Stimulated activated naive B cell treated with anti-CD40 and anti-IgM and Interleukin-4, amounts not matched to agents 10 μg/mL and 1 μg/mL and 100 μg/mL, for 72 hours (primary cell): Measurements from ENCODE around the gene ZNF75A.
A peak's percentile ranks its signal among the peaks of the same experiment; 100 is the strongest.

Experiments
- ATAC-seq, 2 donors: fragments of 150-1000 bp; cut with Tn5 transposase; replicated peaks; 2 replicates each; pipeline ENCODE4 v1.10.0; 2021; ENCODE audit warnings: moderate library complexity in 1 of 2
- DNase-seq: peaks from one replicate; pipeline ENCODE4 v3.0.0; 2021
- H3K27ac Mint-ChIP-seq: one replicate; pipeline ENCODE4 v1.8.0; 2022; ENCODE audit warnings: mild to moderate bottlenecking, mixed read lengths
- H3K27me3 Mint-ChIP-seq, 2 donors: one replicate each; pipeline ENCODE4 v1.8.0; 2022; ENCODE audit warnings: mixed read lengths in 2 of 2
- H3K36me3 Mint-ChIP-seq, 2 donors: one replicate each; pipeline ENCODE4 v1.8.0; 2022; ENCODE audit warnings: mixed read lengths in 2 of 2, mild to moderate bottlenecking in 1 of 2
- H3K4me1 Mint-ChIP-seq, 2 donors: one replicate each; pipeline ENCODE4 v1.8.0; 2022; ENCODE audit warnings: mixed read lengths in 2 of 2, mild to moderate bottlenecking in 1 of 2
- H3K4me3 Mint-ChIP-seq, 2 donors: one replicate each; pipeline ENCODE4 v1.8.0; 2022; ENCODE audit warnings: mild to moderate bottlenecking in 2 of 2, mixed read lengths in 2 of 2, moderate library complexity in 1 of 2
- H3K9me3 Mint-ChIP-seq, 2 donors: one replicate each; pipeline ENCODE4 v1.8.0; 2022; ENCODE audit warnings: mixed read lengths in 2 of 2, mild to moderate bottlenecking in 1 of 2

Gene ZNF75A

DNA sequence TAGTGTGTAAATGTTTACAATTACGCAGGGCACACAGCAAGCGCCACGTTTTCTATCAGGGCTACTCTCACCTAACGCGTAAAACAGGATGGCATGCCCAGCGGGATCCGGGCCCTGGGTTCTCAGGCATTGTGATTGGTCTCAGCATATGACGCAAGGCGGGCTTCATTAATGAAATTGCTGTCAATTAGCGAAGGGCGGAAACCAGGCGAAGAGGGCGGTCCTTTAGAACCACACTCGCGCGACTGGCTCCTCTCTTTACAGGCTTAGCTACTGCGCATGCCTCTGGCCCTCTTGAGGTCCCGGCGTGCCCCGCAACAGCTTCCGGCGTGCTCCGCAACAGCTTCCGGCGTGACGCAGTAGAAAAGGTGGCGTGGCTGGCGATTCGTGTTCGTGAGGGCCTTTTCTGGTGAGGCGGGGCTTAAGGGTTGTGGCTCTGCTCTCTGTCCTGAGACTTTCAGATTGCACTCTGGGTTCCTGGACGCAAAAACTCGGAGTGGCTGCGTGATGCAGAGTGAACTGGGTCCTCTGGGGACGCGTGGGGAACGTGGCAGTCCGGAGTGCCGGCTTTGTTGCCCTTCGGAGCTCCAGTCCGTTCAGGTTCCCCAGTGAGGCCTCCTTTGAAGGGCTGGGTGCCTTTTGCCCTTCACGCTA is 59.6 kb downstream of the ZNF75A start:
- Mint-ChIP-seq H3K27me3 (peaks cover 20 to 27% of the 10 kb centered on the region in 2 donors), H3K27ac (peak overlapping the region; percentile 98), H3K9me3 (peaks cover 14 to 20% of the 10 kb centered on the region in 2 donors), H3K36me3 (peaks cover 21 to 35% of the 10 kb centered on the region in 2 donors), H3K4me3 (peak overlapping the region; percentile 88 to 89), H3K4me1 (peaks cover 7 to 9% of the 10 kb centered on the region in 2 donors)
- DNase-seq (peak; percentile 89), ATAC-seq (peak; percentile 96 to 99)
